GM23338 (cell line): ENCODE results near the gene SORBS2.

Experiments used
- EZH2 ChIP-seq: fragments of 200-600 bp; sonication (generic); IDR thresholded peaks from one replicate; pipeline ENCODE4 v1.8.0; 2017; ENCODE audit warnings: antibody characterized with exemption, mild to moderate bottlenecking, low read depth; ENCODE audit not compliant: unreplicated experiment
- EZH2phosphoT487 ChIP-seq: fragments of 200-600 bp; sonication (generic); IDR thresholded peaks from one replicate; pipeline ENCODE4 v1.8.1; 2018; ENCODE audit warnings: antibody characterized with exemption; ENCODE audit not compliant: unreplicated experiment
- NANOG ChIP-seq: IDR thresholded peaks from 2 replicates; pipeline ENCODE4 v1.6.1; 2016; ENCODE audit warnings: antibody characterized with exemption, borderline replicate concordance
- POLR2AphosphoS5 ChIP-seq: IDR thresholded peaks from 2 replicates; pipeline ENCODE4 v1.6.1; 2016; ENCODE audit warnings: antibody characterized with exemption, low read depth
- TF ChIP-seq, protein P1 (sequence below), 2 experiments: fragments of 200-600 bp in 1 of 2; sonication (generic) in 1 of 2; conservative IDR thresholded peaks; 2 replicates each; pipeline versions ENCODE4 v1.5.1 to v1.6.1; 2016 to 2017; ENCODE audit warnings: antibody characterized with exemption in 2 of 2, low read depth in 2 of 2, mild to moderate bottlenecking in 2 of 2, moderate library complexity in 1 of 2
- TF ChIP-seq, protein P2 (sequence below): IDR thresholded peaks from one replicate; pipeline ENCODE4 v1.6.1; 2018; ENCODE audit warnings: antibody characterized with exemption; ENCODE audit not compliant: unreplicated experiment
- TF ChIP-seq, protein P3 (sequence below): fragments of 250-450 bp; sonication (Bioruptor Pico); IDR thresholded peaks from 2 replicates; pipeline ENCODE4 v1.5.0; 2020; ENCODE audit warnings: mild to moderate bottlenecking, moderate library complexity
- TF ChIP-seq, protein P4 (sequence below): IDR thresholded peaks from 2 replicates; pipeline ENCODE4 v1.6.1; 2016; ENCODE audit warnings: antibody characterized with exemption

DNA sequence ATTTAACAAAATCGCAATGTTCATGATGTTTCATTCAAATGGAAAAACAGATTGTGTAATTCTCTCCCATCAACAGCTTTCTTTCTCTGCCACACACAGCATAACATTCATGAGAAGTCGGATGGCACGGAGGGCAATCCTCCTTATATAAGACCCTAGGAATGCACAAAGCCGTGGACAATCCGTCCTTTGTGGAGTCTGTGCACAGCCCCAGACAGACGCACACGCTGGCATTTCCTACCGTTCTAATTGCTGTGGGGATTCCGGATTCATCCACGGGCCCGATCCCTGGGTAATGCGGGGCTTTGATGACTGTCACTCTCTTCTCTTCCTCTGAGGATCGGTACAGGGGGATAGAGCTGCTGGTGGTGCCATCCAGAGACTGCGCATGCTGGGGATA, 154.8 kb downstream of the SORBS2 start:
- TF ChIP-seq, protein P1, sequence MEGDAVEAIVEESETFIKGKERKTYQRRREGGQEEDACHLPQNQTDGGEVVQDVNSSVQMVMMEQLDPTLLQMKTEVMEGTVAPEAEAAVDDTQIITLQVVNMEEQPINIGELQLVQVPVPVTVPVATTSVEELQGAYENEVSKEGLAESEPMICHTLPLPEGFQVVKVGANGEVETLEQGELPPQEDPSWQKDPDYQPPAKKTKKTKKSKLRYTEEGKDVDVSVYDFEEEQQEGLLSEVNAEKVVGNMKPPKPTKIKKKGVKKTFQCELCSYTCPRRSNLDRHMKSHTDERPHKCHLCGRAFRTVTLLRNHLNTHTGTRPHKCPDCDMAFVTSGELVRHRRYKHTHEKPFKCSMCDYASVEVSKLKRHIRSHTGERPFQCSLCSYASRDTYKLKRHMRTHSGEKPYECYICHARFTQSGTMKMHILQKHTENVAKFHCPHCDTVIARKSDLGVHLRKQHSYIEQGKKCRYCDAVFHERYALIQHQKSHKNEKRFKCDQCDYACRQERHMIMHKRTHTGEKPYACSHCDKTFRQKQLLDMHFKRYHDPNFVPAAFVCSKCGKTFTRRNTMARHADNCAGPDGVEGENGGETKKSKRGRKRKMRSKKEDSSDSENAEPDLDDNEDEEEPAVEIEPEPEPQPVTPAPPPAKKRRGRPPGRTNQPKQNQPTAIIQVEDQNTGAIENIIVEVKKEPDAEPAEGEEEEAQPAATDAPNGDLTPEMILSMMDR (conservative IDR thresholded peaks at IDR 0.05; ENCODE audit: low read depth in 2 of 2), result no peak
- TF ChIP-seq EZH2 (no peak), POLR2AphosphoS5 (no peak), EZH2phosphoT487 (no peak), NANOG (no peak)
- TF ChIP-seq, protein P2, sequence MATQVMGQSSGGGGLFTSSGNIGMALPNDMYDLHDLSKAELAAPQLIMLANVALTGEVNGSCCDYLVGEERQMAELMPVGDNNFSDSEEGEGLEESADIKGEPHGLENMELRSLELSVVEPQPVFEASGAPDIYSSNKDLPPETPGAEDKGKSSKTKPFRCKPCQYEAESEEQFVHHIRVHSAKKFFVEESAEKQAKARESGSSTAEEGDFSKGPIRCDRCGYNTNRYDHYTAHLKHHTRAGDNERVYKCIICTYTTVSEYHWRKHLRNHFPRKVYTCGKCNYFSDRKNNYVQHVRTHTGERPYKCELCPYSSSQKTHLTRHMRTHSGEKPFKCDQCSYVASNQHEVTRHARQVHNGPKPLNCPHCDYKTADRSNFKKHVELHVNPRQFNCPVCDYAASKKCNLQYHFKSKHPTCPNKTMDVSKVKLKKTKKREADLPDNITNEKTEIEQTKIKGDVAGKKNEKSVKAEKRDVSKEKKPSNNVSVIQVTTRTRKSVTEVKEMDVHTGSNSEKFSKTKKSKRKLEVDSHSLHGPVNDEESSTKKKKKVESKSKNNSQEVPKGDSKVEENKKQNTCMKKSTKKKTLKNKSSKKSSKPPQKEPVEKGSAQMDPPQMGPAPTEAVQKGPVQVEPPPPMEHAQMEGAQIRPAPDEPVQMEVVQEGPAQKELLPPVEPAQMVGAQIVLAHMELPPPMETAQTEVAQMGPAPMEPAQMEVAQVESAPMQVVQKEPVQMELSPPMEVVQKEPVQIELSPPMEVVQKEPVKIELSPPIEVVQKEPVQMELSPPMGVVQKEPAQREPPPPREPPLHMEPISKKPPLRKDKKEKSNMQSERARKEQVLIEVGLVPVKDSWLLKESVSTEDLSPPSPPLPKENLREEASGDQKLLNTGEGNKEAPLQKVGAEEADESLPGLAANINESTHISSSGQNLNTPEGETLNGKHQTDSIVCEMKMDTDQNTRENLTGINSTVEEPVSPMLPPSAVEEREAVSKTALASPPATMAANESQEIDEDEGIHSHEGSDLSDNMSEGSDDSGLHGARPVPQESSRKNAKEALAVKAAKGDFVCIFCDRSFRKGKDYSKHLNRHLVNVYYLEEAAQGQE, result no peak
- TF ChIP-seq, protein P3, sequence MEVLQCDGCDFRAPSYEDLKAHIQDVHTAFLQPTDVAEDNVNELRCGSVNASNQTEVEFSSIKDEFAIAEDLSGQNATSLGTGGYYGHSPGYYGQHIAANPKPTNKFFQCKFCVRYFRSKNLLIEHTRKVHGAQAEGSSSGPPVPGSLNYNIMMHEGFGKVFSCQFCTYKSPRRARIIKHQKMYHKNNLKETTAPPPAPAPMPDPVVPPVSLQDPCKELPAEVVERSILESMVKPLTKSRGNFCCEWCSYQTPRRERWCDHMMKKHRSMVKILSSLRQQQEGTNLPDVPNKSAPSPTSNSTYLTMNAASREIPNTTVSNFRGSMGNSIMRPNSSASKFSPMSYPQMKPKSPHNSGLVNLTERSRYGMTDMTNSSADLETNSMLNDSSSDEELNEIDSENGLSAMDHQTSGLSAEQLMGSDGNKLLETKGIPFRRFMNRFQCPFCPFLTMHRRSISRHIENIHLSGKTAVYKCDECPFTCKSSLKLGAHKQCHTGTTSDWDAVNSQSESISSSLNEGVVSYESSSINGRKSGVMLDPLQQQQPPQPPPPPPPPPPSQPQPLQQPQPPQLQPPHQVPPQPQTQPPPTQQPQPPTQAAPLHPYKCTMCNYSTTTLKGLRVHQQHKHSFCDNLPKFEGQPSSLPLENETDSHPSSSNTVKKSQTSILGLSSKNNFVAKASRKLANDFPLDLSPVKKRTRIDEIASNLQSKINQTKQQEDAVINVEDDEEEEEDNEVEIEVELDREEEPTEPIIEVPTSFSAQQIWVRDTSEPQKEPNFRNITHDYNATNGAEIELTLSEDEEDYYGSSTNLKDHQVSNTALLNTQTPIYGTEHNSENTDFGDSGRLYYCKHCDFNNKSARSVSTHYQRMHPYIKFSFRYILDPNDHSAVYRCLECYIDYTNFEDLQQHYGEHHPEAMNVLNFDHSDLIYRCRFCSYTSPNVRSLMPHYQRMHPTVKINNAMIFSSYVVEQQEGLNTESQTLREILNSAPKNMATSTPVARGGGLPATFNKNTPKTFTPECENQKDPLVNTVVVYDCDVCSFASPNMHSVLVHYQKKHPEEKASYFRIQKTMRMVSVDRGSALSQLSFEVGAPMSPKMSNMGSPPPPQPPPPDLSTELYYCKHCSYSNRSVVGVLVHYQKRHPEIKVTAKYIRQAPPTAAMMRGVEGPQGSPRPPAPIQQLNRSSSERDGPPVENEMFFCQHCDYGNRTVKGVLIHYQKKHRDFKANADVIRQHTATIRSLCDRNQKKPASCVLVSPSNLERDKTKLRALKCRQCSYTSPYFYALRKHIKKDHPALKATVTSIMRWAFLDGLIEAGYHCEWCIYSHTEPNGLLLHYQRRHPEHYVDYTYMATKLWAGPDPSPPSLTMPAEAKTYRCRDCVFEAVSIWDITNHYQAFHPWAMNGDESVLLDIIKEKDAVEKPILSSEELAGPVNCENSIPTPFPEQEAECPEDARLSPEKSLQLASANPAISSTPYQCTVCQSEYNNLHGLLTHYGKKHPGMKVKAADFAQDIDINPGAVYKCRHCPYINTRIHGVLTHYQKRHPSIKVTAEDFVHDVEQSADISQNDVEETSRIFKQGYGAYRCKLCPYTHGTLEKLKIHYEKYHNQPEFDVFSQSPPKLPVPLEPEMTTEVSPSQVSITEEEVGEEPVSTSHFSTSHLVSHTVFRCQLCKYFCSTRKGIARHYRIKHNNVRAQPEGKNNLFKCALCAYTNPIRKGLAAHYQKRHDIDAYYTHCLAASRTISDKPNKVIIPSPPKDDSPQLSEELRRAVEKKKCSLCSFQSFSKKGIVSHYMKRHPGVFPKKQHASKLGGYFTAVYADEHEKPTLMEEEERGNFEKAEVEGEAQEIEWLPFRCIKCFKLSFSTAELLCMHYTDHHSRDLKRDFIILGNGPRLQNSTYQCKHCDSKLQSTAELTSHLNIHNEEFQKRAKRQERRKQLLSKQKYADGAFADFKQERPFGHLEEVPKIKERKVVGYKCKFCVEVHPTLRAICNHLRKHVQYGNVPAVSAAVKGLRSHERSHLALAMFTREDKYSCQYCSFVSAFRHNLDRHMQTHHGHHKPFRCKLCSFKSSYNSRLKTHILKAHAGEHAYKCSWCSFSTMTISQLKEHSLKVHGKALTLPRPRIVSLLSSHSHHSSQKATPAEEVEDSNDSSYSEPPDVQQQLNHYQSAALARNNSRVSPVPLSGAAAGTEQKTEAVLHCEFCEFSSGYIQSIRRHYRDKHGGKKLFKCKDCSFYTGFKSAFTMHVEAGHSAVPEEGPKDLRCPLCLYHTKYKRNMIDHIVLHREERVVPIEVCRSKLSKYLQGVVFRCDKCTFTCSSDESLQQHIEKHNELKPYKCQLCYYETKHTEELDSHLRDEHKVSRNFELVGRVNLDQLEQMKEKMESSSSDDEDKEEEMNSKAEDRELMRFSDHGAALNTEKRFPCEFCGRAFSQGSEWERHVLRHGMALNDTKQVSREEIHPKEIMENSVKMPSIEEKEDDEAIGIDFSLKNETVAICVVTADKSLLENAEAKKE (CRISPR knock-in tag), result no peak
- TF ChIP-seq, protein P4, sequence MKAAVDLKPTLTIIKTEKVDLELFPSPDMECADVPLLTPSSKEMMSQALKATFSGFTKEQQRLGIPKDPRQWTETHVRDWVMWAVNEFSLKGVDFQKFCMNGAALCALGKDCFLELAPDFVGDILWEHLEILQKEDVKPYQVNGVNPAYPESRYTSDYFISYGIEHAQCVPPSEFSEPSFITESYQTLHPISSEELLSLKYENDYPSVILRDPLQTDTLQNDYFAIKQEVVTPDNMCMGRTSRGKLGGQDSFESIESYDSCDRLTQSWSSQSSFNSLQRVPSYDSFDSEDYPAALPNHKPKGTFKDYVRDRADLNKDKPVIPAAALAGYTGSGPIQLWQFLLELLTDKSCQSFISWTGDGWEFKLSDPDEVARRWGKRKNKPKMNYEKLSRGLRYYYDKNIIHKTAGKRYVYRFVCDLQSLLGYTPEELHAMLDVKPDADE, result no peak
